Neural cell (in vitro differentiated cells): ENCODE data around the gene SLC25A36.

Source experiments
- EP300 ChIP-seq: fragments of 450-650 bp; conservative IDR thresholded peaks from 2 replicates; pipeline ENCODE4 v1.6.1; 2014; ENCODE audit warnings: antibody characterized with exemption, mild to moderate bottlenecking, moderate library complexity; ENCODE audit not compliant: poor library complexity, severe bottlenecking
- POLR2AphosphoS5 ChIP-seq: IDR thresholded peaks from 2 replicates; pipeline ENCODE4 v1.6.1; 2012
- RAD21 ChIP-seq: fragments of 450-650 bp; conservative IDR thresholded peaks from 2 replicates; pipeline ENCODE4 v1.6.1; 2014; ENCODE audit warnings: antibody characterized with exemption, mild to moderate bottlenecking, moderate library complexity
- REST ChIP-seq: IDR thresholded peaks from 2 replicates; pipeline ENCODE4 v1.6.1; 2012; ENCODE audit warnings: borderline replicate concordance
- TF ChIP-seq, protein P1 (sequence below): fragments of 450-650 bp; IDR thresholded peaks from 2 replicates; pipeline ENCODE4 v1.5.1; 2014; ENCODE audit warnings: antibody characterized with exemption, mild to moderate bottlenecking, moderate library complexity; ENCODE audit not compliant: poor library complexity, severe bottlenecking

GRCh38 chr3:140972833-140973232 is 31.2 kb downstream of the SLC25A36 start:
- TF ChIP-seq, protein P1, sequence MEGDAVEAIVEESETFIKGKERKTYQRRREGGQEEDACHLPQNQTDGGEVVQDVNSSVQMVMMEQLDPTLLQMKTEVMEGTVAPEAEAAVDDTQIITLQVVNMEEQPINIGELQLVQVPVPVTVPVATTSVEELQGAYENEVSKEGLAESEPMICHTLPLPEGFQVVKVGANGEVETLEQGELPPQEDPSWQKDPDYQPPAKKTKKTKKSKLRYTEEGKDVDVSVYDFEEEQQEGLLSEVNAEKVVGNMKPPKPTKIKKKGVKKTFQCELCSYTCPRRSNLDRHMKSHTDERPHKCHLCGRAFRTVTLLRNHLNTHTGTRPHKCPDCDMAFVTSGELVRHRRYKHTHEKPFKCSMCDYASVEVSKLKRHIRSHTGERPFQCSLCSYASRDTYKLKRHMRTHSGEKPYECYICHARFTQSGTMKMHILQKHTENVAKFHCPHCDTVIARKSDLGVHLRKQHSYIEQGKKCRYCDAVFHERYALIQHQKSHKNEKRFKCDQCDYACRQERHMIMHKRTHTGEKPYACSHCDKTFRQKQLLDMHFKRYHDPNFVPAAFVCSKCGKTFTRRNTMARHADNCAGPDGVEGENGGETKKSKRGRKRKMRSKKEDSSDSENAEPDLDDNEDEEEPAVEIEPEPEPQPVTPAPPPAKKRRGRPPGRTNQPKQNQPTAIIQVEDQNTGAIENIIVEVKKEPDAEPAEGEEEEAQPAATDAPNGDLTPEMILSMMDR = no peak
- TF ChIP-seq POLR2AphosphoS5 (no peak), REST (no peak), EP300 (no peak), RAD21 (peak; percentile 19)
